SKM-1 (cell line): ENCODE results near the gene SHANK3.
"Not testable (repeated sequence)": the region's sequence is repeated elsewhere in the genome, so short reads cannot be mapped to it uniquely, and the experiment has no call there.

ENCODE experiments used
- DNase-seq: peaks from one replicate; lab custom pipeline; 2025; ENCODE audit not compliant: unreplicated experiment; lab: John Stamatoyannopoulos, UW

Gene SHANK3

DNA sequence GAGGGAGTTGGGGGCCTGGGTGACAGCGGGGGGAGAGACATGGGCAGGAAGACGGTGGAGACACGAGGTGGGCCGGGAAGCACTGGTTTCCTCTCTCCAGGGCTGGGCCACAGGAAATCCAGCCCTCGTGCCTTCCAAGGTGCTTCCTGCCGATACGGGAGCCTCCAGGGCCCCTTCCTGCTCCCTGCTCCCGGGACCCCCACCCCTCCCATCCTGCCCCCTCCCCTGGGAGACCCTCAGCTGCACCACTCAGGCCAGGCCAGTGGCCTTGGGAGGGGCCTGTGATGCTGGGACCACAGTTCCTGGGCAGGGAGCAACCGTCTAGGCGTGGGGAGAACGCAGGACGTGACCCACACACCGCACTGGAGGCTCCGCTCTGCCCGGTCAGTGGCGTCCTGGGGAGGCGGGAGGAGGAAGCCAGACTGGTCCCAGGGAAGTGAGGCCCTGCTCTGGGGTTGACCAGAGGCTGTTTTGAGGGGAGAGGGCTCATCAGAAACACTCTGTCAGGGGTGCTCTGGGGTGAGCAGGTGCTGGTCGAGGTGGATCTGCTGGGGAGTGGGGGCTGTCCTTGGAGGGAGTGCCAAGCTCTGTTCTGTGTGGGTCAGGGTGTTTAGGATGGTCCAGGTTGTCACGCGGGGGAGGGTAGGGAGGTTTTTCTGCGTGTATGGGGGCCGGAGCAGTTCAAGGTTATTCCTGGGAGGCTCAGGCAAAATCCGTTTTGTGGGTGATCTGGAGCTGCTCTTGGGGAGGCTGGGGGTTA lies at the start of gene SHANK3:
SHANK3 (plus strand) TSS at position 353 of the 760 bp plus-strand sequence.
- DNase-seq, result no peak

DNA sequence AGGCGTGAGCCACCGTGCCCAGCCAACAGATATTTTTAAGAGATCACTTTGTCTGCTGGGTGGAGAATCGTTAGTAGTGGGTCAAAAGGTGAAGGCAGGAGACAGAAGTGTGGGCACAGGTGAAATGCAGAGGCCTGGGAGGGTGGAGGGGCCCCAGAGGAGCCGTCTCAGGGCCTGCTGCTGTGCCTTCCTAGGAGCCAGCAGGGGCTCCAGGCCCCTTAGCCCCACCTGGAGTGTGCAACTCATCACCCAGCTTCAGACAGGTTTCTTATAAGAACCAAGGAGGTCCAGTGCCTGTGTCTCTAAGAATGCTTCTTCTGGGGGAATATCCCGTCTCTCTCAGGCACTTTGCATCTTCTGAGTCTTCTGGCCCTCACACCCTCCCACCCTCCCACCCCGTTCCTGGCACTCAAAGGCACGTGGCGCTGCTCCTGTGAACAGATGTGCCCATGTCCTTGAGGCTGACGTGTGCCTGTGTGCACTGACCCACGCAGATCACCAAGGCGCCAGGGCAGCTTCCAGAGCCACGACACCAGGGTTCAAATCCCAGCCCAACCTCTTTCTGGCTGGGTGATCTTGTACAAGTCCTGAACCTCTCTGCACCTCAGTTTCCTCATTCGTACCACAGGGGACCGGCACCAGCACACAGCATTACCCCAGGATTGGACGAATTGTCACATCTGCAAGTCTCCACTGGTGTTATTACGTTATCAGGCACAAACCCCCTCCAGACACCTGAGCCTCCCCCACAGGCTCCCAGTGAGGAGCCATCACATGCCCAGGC lies 48.1 kb upstream of the SHANK3 start:
- no peak for DNase-seq

DNA sequence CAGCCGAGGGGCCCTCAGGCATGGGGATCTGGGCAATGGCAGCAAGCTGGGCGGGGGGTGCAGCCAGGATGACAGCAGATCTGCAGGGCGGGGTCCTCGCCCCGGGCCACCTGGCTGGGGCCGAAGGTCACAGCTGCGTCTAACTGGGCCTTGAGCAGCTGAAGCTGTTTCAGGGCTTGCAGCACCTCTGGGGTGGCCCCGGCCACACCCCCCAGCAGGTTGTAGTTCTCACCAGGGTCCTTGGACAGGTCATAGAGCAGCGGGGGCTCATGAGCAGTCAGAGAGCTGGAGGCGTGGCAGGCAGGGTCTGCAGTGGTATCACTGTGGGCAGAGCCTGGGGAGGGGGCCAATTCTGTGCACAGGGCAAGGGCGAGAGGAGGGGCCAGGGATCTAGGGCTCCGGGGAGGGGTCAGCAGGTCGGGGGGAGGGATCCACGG lies 47.5 kb upstream of the SHANK3 start:
- DNase-seq, result no peak

DNA sequence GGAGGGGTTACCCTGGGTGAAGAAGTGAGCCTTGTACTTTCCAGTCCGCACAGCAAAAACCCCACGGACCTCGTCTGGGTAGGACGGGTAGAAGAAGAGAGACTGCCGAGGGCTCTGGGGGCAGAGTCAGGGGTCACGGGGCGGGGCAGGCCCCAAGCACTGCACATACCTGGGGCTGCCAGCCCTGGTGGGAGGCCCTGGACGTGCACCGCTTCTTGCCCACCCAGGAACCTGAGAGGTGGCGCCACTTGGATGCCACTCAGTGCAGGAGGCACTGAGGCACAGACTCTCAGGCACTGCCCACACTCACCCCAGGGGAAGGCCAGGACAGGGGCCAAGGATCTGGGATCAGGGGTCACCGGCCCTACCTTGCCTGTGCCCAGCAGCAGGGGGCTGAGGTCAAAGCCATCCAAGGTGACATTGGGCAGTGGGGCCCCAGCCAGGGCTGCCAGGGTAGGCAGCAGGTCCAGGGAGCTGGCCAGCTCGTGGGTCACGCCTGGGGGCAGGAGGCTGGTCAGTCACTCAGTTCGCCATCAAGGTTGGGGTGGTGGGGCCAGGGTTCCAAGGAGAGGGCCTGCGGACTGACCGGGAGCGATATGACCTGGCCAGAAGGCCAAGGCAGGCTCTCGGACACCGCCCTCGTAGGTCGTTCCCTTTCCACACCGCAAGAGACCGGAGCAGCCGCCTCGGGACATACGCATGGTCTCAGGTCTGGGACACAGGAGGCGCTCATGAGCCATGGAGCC lies 46.9 kb upstream of the SHANK3 start:
- no peak for DNase-seq

DNA sequence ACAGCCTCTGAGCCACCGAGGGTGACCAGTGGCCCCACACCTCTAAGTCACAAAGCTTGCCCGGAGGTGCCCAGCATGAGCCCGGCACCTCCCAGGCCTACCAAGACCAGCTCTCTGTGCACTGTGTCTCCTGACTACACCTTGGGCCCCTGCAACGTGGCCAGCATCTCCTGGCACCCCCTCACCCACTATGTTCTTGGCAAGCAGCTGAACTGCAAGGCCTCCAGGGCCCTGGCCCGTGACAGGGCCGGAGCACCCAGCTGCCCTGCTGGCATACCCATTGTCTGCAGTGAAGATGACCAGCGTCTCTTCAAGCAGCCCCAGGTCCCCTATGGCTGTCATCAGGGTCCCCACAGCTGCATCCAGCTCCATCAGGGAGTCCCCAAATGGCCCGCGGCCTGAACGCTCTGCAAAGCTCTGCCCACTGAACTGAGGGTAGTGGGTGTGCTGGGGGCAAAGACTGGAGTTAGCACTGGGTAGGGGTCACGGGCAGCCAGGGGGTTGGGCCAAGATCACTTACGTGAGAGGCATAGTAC lies 46.2 kb upstream of the SHANK3 start:
- DNase-seq, result no peak

DNA sequence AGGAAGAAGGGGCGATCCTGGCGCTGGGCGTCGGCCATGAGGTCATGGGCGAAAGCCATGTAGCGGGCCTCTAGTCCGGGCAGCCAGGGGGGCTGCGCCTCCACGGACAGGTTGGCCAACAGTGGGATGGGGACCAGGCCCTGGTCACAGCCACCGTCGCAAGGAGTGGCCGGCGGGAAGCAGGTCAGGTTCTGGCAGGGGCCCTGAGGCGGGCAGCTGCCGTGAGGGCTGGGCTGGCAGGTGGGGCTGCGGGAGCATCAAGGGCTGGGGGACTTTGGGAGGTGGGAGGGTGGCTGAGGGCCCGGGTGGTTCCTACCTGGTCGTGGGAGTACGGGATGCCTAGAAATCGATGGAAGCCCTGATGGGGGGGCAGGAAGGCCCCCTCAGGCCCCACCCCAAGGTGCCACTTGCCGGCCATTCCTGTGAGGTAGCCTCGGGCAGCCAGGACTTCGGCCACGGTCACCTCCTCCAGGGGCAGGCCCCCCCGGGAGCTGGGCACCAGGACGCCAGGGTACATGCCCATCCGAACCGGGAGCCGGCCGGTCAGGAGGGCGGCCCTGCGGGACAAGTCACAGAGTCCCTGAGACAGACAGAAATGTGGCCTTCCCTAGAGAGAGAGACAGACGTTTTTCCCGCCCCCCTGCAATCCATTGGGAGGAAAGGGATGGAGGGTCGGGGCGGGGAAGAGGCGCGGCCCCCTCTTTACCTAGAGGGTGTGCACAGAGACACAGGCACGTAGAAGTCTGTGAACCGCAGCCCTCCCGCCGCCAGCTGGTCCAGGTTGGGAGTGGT lies 45.6 kb upstream of the SHANK3 start:
- no peak for DNase-seq

DNA sequence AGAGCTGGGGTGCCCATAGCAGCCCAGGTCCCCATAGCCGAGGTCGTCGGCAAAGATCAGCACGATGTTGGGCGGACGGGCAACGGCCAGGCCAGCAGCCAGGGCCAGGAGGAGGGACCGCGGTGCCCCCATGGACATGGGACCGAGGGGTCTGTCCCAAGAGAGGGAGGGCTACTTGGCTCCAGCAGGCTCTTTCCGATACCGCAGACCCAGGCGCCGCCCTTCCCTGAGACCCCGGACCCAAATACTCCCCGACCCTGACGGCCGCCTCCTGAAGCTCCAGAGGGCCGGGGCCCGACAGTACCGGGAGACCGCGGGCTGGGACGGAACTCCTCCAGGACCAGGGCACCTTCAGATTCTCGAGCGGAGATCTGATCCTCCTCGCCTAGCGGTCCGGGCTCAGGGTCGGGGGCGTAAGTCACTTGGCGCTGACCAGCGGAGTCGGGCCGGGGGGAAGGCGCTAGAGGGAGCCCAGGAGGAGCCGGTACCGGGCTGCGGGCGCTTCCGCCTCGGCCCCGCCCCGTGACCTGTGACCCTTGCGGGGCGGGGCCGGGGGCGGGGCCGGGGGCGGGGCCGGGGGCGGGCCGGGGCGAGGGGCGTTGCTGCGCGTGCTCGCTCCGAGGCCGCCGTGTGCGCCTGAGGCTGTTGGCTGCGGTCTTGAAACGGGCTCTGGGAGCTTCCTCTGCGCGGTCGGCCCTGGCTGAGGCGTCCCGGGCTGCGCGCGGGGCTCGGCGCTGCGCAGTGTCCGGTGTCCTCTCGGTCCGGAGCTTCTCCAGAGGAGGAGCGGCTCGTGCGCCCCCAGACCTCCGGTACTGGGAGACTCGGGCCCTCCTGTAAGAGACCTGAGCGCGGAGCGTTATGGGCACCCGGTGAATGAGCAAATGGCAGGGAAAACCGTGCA lies 44.7 kb upstream of the SHANK3 start, which contains the start of gene ARSA:
ARSA (minus strand) TSS at position 511 of the 901 bp plus-strand sequence; CDS start at position 138, 373 bp downstream.
- DNase-seq, result peak; percentile 71

DNA sequence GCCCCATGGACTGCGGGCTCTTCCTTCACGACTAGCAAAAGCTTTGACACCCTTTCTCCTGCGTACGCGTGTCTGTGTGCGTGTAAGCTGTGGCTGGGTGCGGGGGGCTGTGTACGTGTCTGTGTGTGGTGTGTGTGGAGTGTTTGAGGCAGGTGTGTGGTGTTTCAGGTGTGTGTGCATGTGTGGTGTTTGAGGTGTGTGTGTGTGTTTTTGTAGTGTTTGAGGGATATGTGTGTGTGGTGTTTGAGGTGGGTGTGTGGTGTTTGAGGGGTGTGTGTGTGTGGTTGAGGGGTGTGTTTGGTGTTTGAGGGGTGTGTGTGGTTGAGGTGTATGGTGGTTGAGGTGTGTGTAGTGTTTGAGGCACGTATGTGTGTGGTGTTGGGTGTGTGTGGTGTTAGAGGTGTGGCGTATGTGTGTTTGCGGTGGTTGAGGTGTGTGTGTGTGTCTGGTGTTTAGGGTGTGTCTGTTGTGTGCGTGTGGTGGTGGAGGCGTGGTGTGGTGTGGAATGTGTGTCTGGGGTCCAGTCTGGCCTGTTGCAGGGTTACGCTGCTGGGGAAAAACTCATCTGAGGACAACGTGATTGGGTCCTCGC lies 44.0 kb upstream of the SHANK3 start:
- DNase-seq, result no peak

DNA sequence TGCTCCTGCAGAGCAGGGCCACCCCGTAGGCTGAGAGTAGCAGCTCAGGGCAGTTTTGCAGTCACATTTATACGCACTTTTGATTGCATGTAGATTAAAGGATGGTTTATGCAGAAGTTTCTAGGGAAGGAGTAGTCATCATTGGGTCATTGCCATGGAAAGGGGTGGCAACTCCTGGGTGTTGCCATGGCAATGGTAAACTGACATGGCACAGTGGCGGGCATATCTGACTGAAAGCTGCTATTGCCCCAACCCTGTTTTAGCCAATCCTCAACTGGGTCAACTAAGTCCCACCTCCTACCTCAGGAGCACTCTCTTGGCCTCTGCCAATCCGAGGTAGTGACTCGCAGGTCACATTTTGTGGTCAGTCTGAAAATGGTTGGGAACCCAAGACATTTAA lies 42.2 kb upstream of the SHANK3 start:
- DNase-seq, result no peak

DNA sequence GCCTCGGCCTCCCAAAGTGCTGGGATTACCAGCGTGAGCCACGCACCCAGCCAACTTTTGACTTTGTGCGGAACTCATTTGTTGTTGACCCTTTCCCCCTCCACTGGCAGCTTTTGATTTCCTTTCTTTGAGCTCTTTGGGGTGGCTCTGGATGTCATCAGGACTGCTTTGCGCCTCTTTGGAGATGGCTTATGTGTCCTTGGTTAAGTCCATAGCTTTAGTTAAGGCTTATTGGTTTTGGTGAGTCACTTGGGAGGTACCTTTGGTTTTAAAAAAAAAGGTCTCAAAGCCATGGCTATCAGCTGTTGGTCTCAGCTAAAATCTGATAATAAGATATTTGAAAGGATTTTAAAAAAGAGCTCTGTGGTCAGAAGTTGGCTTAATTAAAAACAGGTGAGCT lies 39.5 kb upstream of the SHANK3 start:
- no peak for DNase-seq

DNA sequence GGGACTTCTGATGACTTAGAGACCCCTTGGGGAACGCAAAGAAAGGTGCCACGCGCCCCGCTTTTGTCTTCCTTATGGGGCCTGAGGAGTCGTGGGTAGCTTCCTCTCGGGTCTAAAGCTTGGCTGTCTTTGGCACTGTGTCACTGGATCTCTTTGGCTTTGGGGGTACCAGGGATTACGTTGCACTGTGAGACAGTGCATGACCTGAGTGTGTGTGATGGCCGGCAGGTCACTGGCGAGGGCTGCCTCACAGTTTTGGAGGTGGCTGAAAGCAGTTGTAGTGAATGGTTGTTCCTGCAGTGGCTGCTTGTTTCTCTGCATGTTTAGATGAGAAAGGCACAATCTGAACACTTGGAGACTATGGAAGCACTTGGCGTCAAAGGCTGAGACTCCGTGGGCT lies 38.9 kb upstream of the SHANK3 start:
- no peak for DNase-seq

DNA sequence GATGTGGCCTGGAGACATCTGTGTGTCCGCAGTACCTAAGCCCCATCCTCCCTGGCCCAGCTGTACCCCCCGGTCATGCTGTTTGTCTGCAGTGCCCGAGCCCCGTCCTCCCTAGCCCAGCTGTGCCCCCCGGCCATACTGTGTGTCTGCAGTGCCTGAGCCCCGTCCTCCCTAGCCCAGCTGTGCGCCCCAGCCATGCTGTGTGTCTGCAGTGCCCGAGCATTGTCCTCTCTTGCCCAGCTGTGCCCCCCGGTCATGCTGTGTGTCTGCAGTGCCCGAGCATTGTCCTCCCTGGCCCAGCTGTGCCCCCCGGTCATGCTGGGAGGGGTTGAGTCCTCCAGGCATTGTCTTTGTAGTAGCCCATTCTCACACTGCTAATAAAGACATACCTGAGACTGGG lies 37.0 kb upstream of the SHANK3 start:
- no peak for DNase-seq

DNA sequence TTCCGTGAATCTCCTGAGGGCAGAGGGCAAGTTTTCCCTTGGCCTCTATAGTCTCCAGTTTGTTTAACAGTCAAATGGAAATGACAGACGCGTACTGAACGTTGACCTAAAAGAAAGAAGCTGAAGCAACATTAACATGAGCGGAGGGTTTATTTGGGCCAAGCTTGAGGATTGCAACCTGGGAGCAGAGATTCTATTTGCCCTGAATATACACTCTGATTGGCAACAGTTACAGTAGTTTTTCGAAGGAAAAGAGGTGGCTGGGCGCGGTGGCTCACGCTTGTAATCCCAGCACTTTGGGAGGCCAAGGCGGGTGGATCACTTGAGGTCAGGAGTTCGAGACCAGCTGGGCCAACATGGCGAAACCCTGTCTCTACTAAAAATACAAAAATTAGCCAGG lies 32.3 kb upstream of the SHANK3 start:
- not testable (repeated sequence) for DNase-seq

DNA sequence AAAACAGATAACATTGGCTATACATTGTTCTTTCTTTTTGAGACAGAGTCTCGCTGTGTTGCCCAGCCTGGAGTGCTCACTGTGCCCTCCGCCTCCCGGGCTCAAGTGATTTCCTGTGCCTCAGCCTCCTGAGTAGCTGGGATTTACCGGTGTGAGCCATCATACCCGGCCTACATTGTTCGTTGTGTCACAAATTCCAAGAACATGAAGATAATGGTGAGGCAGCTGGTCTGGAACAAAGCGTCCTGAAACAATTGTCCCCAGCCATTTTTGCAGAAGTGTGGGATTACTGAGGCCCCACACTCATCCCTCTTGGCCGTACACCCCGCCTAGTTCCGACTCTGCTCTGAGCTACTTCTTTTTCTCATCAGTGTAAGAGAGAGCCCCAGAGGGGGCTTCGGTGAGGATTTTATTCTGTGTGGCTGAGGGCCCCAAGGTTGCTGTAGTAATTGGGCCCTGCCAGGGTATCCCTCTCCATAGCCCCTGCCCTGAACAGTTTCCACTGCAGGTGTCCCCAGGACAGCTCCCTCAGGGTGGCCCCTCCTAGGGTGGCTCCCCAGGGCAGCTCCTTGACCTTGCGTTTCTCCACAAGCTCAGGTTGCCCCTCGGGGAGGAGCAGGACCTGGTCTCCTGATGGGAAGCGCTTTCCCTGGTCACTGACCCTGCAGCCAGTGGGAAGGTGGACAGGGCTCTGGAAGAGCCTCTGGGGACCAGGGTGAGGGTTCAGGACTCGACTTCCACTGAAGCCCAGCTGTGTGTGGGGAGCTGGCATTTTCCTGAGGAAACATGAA lies 31.6 kb upstream of the SHANK3 start:
- no peak for DNase-seq

DNA sequence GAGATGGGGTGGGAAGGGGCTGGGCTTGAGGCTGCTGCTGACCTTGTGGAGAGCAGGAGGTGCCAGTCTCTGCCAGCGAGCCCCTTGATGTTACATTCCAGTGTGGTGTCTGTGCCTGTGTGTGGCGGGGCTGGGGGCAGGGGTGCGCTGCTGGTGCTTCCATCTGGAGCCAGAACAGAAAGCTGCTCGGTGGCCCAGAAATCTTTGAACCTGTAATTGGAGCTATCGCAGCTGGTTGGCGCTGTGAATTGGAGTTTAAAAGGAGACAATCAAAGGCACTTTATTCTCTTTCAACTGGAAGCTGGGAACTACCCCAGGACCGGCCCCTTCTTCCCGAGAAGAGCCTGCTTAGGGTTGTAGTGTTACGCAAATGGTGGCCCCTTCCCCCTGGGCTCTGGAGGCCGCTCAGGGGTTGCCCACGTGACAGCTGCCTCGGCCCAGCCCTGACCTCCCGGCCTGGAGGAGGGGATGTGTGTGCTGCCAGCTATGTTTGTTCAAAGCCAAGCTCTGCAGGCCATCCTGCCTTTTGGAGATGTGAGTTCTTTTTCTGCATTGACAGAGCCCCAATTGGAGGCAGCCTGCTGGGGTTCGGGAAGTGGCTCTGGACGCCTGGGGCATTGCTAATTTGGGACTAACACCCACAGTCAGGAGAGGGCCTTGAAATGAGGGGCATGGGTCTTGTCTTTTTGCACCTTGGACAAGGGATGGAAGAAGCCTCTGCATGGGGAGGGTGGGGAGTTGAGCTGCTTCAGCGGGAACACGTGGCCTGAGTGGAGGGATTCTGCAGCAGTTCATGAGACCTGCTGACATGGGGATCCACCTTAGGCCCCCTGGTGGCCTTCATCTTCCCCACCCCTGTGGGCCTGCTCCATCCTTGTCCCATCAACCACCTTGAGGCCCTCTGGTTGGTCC lies 30.7 kb upstream of the SHANK3 start:
- DNase-seq, result no peak

DNA sequence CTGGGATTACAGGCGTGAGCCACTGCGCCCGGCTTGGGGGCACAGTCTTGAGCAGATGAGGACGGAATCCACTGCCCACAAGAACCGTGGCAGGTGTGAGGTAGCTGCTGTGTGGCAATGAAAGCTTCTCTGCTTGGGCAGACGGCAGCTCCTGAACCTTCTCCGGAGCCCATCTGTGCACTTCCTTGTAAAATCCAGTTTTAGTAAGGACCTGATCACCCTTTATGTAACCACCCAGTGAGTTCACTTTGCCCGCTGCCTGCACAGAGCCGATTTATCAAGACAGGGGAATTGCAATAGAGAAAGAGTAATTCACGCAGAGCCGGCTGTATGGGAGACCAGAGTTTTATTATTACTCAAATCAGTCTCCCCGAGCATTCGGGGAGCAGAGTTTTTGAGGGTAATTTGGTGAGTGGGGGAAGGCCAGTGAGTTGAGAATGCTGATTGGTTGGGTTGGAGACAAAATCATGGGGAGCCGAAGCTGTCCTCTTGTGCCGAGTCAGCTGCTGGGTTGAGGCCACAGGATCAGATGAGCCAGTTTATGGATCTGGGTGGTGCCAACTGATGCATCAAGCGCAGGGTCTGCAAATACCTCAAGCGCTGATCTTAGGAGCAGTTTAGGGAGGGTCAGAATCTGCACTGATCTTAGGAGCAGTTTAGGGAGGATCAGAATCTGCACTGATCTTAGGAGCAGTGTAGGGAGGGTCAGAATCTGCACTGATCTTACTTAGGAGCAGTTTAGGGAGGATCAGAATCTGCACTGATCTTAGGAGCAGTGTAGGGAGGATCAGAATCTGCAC lies 29.4 kb upstream of the SHANK3 start:
- DNase-seq, result not testable (repeated sequence)

DNA sequence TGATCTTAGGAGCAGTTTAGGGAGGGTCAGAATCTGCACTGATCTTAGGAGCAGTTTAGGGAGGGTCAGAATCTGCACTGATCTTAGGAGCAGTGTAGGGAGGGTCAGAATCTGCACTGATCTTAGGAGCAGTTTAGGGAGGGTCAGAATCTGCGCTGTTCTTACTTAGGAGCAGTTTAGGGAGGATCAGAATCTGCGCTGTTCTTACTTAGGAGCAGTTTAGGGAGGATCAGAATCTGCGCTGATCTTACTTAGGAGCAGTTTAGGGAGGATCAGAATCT lies 28.9 kb upstream of the SHANK3 start:
- not testable (repeated sequence) for DNase-seq
